Measurements from ENCODE around the gene DPT.

GRCh38 chr1:168693197-168693871 lies 35.7 kb downstream of the DPT start:
- TF ChIP-seq GATA2 (IDR thresholded peaks at IDR 0.05; ENCODE audit: low read depth, low read length) (no peak), GATA3 (IDR thresholded peaks at IDR 0.05; ENCODE audit: low read depth, low read length) (no peak)

Data from SH-SY5Y (cell line).